CD8-positive, alpha-beta memory T cell (primary cell): ENCODE data around the gene MDFI. TPM values are rescaled to one million over a fixed set of nuclear protein-coding genes. Genes with fewer than 3 reads are reported as not detected.
"Not testable (repeated sequence)": the region's sequence is repeated elsewhere in the genome, so short reads cannot be mapped to it uniquely, and the experiment has no call there.

Experiments
- CTCF ChIA-PET: fragments of 350-600 bp; sonication (Branson Sonifier 250); formaldehyde crosslinking; loops from one replicate; lab custom pipeline; 2021; ENCODE audit warnings: antibody characterized with exemption; lab: Charles Lee
- POLR2A ChIA-PET: fragments of 350-600 bp; sonication (Branson Sonifier 250); formaldehyde crosslinking; loops from one replicate; lab custom pipeline; 2021; ENCODE audit warnings: antibody characterized with exemption; lab: Charles Lee
- DNase-seq, 5 donors: peaks; one replicate each; pipeline versions ENCODE4 v3.0.0 to v3.0.0-alpha.2; 2020 to 2022; ENCODE audit warnings: mixed read lengths in 1 of 5
- H3K27ac ChIP-seq: one replicate; pipeline ENCODE4 v1.7.0; 2013; ENCODE audit warnings: low read depth, mild to moderate bottlenecking, low read length, moderate library complexity
- H3K27me3 ChIP-seq: 2 replicates; pipeline ENCODE4 v1.7.0; 2013; ENCODE audit warnings: low read length, mild to moderate bottlenecking; ENCODE audit not compliant: insufficient read depth, poor library complexity, severe bottlenecking
- H3K36me3 ChIP-seq: 2 replicates; pipeline ENCODE4 v1.7.0; 2013; ENCODE audit warnings: mild to moderate bottlenecking, low read length, moderate library complexity; ENCODE audit not compliant: insufficient read depth
- H3K4me1 ChIP-seq: 2 replicates; pipeline ENCODE4 v1.7.0; 2013; ENCODE audit warnings: mild to moderate bottlenecking, low read length, moderate library complexity; ENCODE audit not compliant: insufficient read depth
- H3K4me3 ChIP-seq: 2 replicates; pipeline ENCODE4 v1.7.0; 2013; ENCODE audit warnings: mild to moderate bottlenecking, low read length
- H3K9me3 ChIP-seq: 2 replicates; pipeline ENCODE4 v1.7.0; 2013; ENCODE audit warnings: mild to moderate bottlenecking, low read length
- H3K27ac Mint-ChIP-seq, 8 donors: one replicate each; pipeline ENCODE4 v1.8.0; 2020 to 2021; ENCODE audit warnings: mixed read lengths in 8 of 8, mild to moderate bottlenecking in 6 of 8, inconsistent platforms in 3 of 8, moderate library complexity in 3 of 8
- H3K27me3 Mint-ChIP-seq, 2 donors: one replicate each; pipeline ENCODE4 v1.8.0; 2020 to 2021; ENCODE audit warnings: mixed read lengths in 2 of 2, mild to moderate bottlenecking in 1 of 2, moderate library complexity in 1 of 2
- H3K36me3 Mint-ChIP-seq, 3 donors: one replicate each; pipeline ENCODE4 v1.8.0; 2020 to 2021; ENCODE audit warnings: mixed read lengths in 3 of 3, inconsistent platforms in 1 of 3, mild to moderate bottlenecking in 1 of 3
- H3K4me1 Mint-ChIP-seq, 3 donors: one replicate each; pipeline ENCODE4 v1.8.0; 2020 to 2021; ENCODE audit warnings: mixed read lengths in 3 of 3, inconsistent platforms in 1 of 3, mild to moderate bottlenecking in 1 of 3
- H3K4me3 Mint-ChIP-seq, 7 donors: one replicate each; pipeline ENCODE4 v1.8.0; 2020 to 2021; ENCODE audit warnings: mixed read lengths in 7 of 7, mild to moderate bottlenecking in 6 of 7, moderate library complexity in 4 of 7, inconsistent platforms in 2 of 7
- H3K9me3 Mint-ChIP-seq, 5 donors: one replicate each; pipeline ENCODE4 v1.8.0; 2020 to 2022; ENCODE audit warnings: mixed read lengths in 5 of 5, mild to moderate bottlenecking in 3 of 5, moderate library complexity in 2 of 5, inconsistent platforms in 1 of 5
- polyA plus RNA-seq: library from polyadenylated mRNA; unstranded; fragments of 300-500 nt; fragmentation: Illumina TruSeq; gene quantifications from one replicate; pipeline ENCODE4 v1.2.3, GENCODE V29; 2021
- total RNA-seq, 2 experiments: library from RNA; stranded (reverse); gene quantifications; one replicate each; pipeline ENCODE4 v1.2.3, GENCODE V29; 2021

MDFI gene
- total and polyA plus RNA-seq, 3 experiments from 2014 or later, result not detected

DNA sequence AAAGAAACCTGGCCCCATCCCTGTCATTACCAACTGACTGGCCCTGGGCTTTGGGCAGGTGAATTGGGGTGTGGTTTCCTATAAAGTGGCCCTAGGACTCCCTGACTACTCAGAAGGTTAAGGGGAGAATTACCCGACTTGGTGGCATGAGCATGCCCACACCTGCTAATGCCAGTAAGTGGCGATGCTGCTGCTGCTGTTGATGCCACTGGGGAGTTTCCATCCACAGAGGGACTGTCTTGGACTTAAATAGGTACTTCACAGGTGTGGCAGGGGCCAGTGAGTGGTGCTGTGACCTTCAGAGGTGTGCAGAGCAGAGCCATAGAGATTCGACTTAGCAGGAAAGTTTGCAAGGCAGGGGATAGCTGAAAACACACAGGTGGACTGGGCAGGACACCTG is 32.6 kb upstream of the MDFI start:
- Mint-ChIP-seq H3K4me3 (no peak overlapping the region), H3K36me3 (peaks cover 0 to 4% (median 0%) of the 10 kb centered on the region in 3 donors), H3K27ac (peak overlapping the region in 2 of 8 donors; percentile 23 to 55), H3K4me1 (peaks cover 5 to 11% (median 6%) of the 10 kb centered on the region in 3 donors), H3K9me3 (peaks cover 0 to 2% (median 0%) of the 10 kb centered on the region in 5 donors), H3K27me3 (peaks cover 2 to 19% of the 10 kb centered on the region in 2 donors)
- Histone ChIP-seq H3K36me3 (no peaks in the 10 kb centered on the region), H3K4me1 (peaks cover 8% of the 10 kb centered on the region), H3K9me3 (no peaks in the 10 kb centered on the region), H3K27me3 (peaks cover 9% of the 10 kb centered on the region), H3K27ac (no peak overlapping the region), H3K4me3 (no peak overlapping the region)
- POLR2A ChIA-PET, result no interaction called here
- DNase-seq, result no peak
- CTCF ChIA-PET, result interaction anchor here (0.9 to 1.9 kb wide), 5 partner anchors 9 to 181 kb away, joined by 3 to 11 read pairs (median 3); no protein-coding TSS in a partner anchor

DNA sequence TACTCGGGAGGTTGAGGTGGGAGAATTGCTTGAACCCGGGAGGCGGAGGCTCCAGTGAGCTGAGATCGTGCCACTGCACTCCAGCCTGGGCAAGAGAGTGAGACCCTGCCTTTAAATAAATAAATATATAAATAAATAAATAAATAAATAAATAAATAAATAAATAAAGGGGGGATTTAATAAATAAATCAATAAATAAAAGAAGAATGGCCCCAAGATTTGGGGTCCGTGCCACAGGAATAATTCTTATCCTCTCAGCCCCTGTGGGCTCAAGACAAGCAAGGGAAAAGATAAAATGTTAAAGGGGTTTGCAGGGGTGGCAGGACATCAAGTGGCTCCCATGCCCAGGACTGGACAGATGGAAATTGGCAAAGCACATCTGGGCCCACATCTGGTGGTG is 31.2 kb upstream of the MDFI start:
- H3K27me3 ChIP-seq, result peaks cover 9% of the 10 kb centered on the region
- Mint-ChIP-seq H3K27ac (no peak overlapping the region), H3K4me1 (peaks cover 5 to 11% (median 6%) of the 10 kb centered on the region in 3 donors), H3K9me3 (peaks cover 0 to 2% (median 0%) of the 10 kb centered on the region in 5 donors), H3K4me3 (no peak overlapping the region), H3K27me3 (peaks cover 6 to 23% of the 10 kb centered on the region in 2 donors), H3K36me3 (no peaks in the 10 kb centered on the region)
- DNase-seq, result no peak
- H3K4me1 ChIP-seq, result peaks cover 8% of the 10 kb centered on the region
- no peak overlapping the region for H3K27ac ChIP-seq
- no peaks in the 10 kb centered on the region for H3K9me3 ChIP-seq
- ChIA-PET POLR2A (no interaction called here), CTCF (interaction anchor here (1.1 to 1.9 kb wide), 2 partner anchors 77 to 239 kb away, joined by 3 to 11 read pairs; no protein-coding TSS in a partner anchor)
- H3K4me3 ChIP-seq, result no peak overlapping the region
- no peaks in the 10 kb centered on the region for H3K36me3 ChIP-seq

DNA sequence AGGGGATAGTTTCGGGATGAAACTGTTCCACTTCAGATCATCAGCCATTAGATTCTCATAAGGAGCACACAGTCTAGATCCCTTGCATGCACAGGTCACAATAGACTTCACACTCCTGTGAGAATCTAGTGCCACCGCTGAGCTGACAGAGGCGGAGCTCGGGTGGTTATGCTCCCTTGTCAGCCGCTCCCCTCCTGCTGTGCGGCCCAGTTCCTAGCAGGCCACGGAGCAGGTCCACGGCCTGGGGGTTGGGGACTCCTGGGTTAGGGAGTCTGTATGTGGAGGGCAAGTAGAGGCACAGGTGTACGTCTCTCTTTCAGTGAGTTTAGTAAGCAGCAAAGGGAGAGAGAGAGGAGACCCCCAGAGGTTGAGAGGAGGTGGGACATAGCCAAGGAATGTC is 30.5 kb upstream of the MDFI start:
- Mint-ChIP-seq H3K4me3 (peak overlapping the region in 1 of 7 donors; percentile 57), H3K36me3 (no peaks in the 10 kb centered on the region), H3K9me3 (peaks cover 0 to 4% (median 2%) of the 10 kb centered on the region in 5 donors), H3K4me1 (peaks cover 4 to 8% (median 5%) of the 10 kb centered on the region in 3 donors), H3K27me3 (peaks cover 6 to 27% of the 10 kb centered on the region in 2 donors), H3K27ac (no peak overlapping the region)
- Histone ChIP-seq H3K27me3 (peaks cover 9% of the 10 kb centered on the region), H3K27ac (no peak overlapping the region), H3K4me1 (peaks cover 7% of the 10 kb centered on the region), H3K4me3 (no peak overlapping the region), H3K9me3 (no peaks in the 10 kb centered on the region), H3K36me3 (no peaks in the 10 kb centered on the region)
- no peak for DNase-seq
- ChIA-PET POLR2A (no interaction called here), CTCF (interaction anchor here (1.9 kb wide), 1 partner anchor 76 kb away, joined by 11 read pairs; no protein-coding TSS in a partner anchor)

DNA sequence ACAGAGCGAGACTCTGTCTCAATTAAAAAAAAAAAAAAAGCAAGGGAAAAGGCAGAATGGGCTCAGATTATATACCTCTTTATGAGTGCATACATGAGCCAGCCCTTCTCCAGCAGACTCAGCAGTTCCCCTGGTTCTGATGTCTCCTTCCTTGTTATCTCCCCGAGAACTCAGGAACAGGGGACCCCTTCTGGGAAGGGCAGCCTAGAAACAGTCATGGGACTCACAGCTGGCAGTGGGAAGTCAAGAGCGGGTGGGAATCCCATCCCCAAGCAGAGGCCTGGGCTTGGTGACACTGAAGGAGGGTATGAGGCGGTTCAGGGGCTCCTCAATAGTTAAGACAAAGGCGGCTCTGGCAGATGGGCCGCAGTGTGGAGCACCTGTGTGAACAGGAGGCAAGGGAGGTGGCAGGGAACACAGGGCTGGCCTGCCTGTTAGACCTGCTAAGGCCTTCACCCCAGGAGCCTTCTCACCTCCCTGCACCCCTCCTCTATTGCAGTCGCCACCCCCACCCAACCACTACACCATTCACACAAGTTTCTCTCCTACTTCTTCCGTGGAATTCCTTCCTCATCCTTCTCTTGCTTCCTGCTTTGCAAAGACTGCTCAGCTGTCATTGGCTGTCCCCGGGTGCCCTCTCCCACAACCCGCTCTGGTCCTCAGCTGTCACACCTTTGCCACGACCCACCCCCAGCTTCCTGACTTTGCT is 29.7 kb upstream of the MDFI start:
- H3K9me3 ChIP-seq, result no peaks in the 10 kb centered on the region
- H3K27me3 ChIP-seq, result peaks cover 5% of the 10 kb centered on the region
- Mint-ChIP-seq H3K27ac (peak overlapping the region in 1 of 8 donors; percentile 59), H3K4me3 (no peak overlapping the region), H3K27me3 (peaks cover 6 to 31% of the 10 kb centered on the region in 2 donors), H3K36me3 (peaks cover 0 to 3% (median 0%) of the 10 kb centered on the region in 3 donors), H3K9me3 (peaks cover 0 to 4% (median 2%) of the 10 kb centered on the region in 5 donors), H3K4me1 (no peaks in the 10 kb centered on the region)
- no peaks in the 10 kb centered on the region for H3K36me3 ChIP-seq
- H3K4me3 ChIP-seq, result no peak overlapping the region
- no peak overlapping the region for H3K27ac ChIP-seq
- CTCF ChIA-PET, result no interaction called here
- H3K4me1 ChIP-seq, result no peaks in the 10 kb centered on the region
- no peak for DNase-seq
- POLR2A ChIA-PET, result no interaction called here

DNA sequence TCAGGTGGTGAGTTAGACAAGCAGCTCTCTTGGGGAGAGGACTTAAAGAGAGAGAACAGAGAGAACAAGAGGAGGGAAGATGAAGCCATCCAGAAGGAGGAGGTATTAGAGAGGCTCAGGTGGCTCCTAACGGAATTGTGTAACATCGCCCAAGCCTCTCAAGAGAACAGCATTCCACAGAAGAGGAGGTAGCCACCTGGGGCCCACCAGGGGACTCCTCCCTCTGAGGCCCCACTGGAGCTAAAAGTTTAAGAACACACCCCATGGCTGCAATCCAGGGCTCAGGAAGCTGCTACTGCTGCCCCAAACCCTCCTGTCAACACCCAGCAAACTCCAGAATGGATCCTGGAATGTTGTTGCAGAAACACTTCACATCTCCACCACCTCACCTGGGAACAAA is 23.6 kb upstream of the MDFI start:
- H3K27ac Mint-ChIP-seq, result peak overlapping the region in 1 of 8 donors; percentile 9
- POLR2A ChIA-PET, result no interaction called here

DNA sequence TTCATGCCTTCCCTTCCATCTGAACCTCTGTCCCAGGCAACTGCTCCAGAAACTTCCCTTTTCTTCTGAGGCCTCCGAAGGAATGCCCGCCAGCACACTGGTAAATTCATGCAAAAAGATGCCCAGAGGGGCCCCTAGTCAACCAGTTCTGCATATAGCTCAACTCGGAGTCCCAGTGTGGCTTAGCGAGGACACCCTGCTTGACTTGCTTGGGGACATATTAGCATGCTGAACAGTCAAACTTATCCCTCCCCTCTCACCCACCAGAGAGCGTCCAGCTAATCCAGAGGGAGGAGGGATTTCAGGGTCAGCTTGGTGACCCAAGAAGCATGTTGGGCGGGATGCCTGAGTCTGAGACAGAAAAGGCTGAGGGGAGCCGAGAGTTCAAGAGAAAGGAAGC is 23.0 kb upstream of the MDFI start:
- Histone ChIP-seq H3K9me3 (no peaks in the 10 kb centered on the region), H3K4me3 (no peak overlapping the region), H3K4me1 (no peaks in the 10 kb centered on the region), H3K27me3 (peaks cover 6% of the 10 kb centered on the region), H3K27ac (no peak overlapping the region), H3K36me3 (no peaks in the 10 kb centered on the region)
- ChIA-PET CTCF (no interaction called here), POLR2A (no interaction called here)
- DNase-seq, result no peak
- peaks cover 12 to 40% of the 10 kb centered on the region in 2 donors for H3K27me3 Mint-ChIP-seq
- peaks cover 0 to 4% (median 2%) of the 10 kb centered on the region in 5 donors for H3K9me3 Mint-ChIP-seq
- H3K27ac Mint-ChIP-seq, result no peak overlapping the region
- peaks cover 0 to 3% (median 0%) of the 10 kb centered on the region in 3 donors for H3K36me3 Mint-ChIP-seq
- H3K4me1 Mint-ChIP-seq, result no peaks in the 10 kb centered on the region
- no peak overlapping the region for H3K4me3 Mint-ChIP-seq

More for the DNA sequence above, 23.6 kb upstream of the MDFI start:
- Histone ChIP-seq H3K9me3 (no peaks in the 10 kb centered on the region), H3K36me3 (no peaks in the 10 kb centered on the region), H3K4me3 (no peak overlapping the region), H3K4me1 (no peaks in the 10 kb centered on the region), H3K27ac (no peak overlapping the region), H3K27me3 (peaks cover 6% of the 10 kb centered on the region)
- no peaks in the 10 kb centered on the region for H3K4me1 Mint-ChIP-seq
- CTCF ChIA-PET, result no interaction called here
- no peak overlapping the region for H3K4me3 Mint-ChIP-seq
- H3K27me3 Mint-ChIP-seq, result peaks cover 12 to 40% of the 10 kb centered on the region in 2 donors
- H3K9me3 Mint-ChIP-seq, result peaks cover 0 to 4% (median 2%) of the 10 kb centered on the region in 5 donors
- H3K36me3 Mint-ChIP-seq, result peaks cover 0 to 3% (median 0%) of the 10 kb centered on the region in 3 donors
- no peak for DNase-seq

DNA sequence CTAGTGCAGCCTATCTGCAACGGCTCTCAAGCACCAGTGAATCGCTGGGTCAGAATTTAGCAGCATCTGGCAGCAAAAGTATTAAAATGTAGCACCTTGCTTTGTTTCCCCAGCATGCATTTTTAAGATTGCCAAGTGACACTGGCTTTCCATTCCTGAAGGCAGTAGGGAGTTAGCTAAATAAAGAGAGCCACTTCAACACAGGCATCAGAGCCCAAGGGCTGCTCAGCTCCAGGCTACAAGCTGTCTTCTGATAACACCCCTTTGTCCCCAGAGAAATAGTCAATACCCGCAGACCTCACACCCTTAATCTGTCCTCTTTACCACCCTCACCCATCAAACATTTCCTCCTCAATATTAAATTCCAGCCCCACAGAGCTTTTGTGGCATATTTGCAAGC is 19.7 kb upstream of the MDFI start:
- Histone ChIP-seq H3K36me3 (no peaks in the 10 kb centered on the region), H3K4me1 (no peaks in the 10 kb centered on the region), H3K27me3 (peaks cover 11% of the 10 kb centered on the region), H3K27ac (no peak overlapping the region), H3K9me3 (no peaks in the 10 kb centered on the region), H3K4me3 (no peak overlapping the region)
- Mint-ChIP-seq H3K9me3 (peaks cover 5 to 12% (median 8%) of the 10 kb centered on the region in 5 donors), H3K4me3 (no peak overlapping the region), H3K27me3 (peaks cover 18 to 48% of the 10 kb centered on the region in 2 donors), H3K36me3 (peaks cover 0 to 13% (median 0%) of the 10 kb centered on the region in 3 donors), H3K27ac (no peak overlapping the region), H3K4me1 (no peaks in the 10 kb centered on the region)
- POLR2A ChIA-PET, result no interaction called here
- no peak for DNase-seq
- CTCF ChIA-PET, result interaction anchor here (1.0 kb wide), 1 partner anchor 8 kb away, joined by 3 read pairs; no protein-coding TSS in a partner anchor

DNA sequence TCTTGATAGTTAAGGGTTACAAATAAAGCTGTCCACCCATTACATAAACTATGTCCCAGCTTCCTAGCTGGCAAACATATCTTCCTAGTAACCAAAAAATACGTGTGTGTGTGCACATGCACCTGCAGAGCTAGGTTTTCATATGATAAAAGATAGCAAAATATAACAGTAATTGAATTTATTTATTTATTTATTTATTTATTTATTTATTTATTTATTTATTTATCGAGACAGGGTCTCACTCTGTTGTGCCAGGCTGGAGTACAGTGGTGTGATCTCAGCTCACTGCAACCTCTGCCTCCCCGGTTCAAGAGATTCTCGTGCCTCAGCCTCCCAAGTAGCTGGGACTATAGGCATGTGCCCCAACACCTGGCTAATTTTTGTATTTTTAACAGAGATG is 19.1 kb upstream of the MDFI start:
- H3K27ac ChIP-seq, H3K4me1 ChIP-seq, DNase-seq, H3K4me1 Mint-ChIP-seq, H3K27ac Mint-ChIP-seq, H3K4me3 Mint-ChIP-seq, H3K9me3 ChIP-seq, POLR2A ChIA-PET, H3K4me3 ChIP-seq, H3K36me3 ChIP-seq: not testable (repeated sequence)
- H3K9me3 Mint-ChIP-seq, result peaks cover 5 to 12% (median 8%) of the 10 kb centered on the region in 5 donors
- peaks cover 0 to 13% (median 0%) of the 10 kb centered on the region in 3 donors for H3K36me3 Mint-ChIP-seq
- H3K27me3 ChIP-seq, result peaks cover 11% of the 10 kb centered on the region
- CTCF ChIA-PET, result interaction anchor here (1.0 kb wide), 1 partner anchor 9 kb away, joined by 3 read pairs; no protein-coding TSS in a partner anchor
- peaks cover 18 to 48% of the 10 kb centered on the region in 2 donors for H3K27me3 Mint-ChIP-seq
